GM12801 (cell line): ENCODE data around the gene RIOX2.

Experiments
- TF ChIP-seq, protein P1 (sequence below): IDR thresholded peaks from one replicate; pipeline ENCODE4 v1.5.1; 2011; ENCODE audit warnings: control low read depth; ENCODE audit not compliant: insufficient read length; ENCODE audit errors: extremely low read depth

The RIOX2 gene

DNA sequence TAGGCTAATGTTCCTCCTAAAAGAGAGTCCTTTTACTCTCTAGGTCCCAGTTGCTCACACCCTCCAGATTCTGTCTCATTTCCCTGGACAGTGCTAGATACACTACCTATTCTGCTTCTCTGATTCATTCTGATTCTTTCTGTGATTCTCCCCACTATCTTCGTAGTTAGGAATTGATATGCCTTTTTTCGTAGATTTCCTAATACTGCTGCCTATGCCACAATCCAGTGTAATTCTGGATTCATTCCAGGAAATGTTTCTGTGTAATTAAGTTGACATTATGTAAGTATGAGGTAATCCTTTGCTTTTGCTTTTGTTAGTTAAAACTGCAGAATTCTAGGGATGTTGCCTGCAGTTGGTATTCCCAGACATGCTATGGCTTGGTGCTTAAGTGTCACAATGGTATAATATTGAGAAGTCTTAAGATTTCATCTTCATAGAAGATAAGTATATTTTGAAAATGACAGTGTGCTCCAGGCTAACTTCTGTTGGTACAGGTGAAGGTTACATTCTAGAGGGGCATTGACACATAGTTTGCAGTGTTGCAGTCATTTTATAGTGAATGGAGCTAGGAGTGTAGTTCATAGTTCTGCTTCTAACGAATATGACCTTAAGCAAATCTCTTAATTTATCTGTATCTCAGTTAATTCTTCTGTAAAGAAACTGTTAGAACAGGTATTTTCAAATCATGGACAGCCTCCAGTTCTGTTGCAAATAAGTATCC, 54.3 kb downstream of the RIOX2 start:
- TF ChIP-seq, protein P1, sequence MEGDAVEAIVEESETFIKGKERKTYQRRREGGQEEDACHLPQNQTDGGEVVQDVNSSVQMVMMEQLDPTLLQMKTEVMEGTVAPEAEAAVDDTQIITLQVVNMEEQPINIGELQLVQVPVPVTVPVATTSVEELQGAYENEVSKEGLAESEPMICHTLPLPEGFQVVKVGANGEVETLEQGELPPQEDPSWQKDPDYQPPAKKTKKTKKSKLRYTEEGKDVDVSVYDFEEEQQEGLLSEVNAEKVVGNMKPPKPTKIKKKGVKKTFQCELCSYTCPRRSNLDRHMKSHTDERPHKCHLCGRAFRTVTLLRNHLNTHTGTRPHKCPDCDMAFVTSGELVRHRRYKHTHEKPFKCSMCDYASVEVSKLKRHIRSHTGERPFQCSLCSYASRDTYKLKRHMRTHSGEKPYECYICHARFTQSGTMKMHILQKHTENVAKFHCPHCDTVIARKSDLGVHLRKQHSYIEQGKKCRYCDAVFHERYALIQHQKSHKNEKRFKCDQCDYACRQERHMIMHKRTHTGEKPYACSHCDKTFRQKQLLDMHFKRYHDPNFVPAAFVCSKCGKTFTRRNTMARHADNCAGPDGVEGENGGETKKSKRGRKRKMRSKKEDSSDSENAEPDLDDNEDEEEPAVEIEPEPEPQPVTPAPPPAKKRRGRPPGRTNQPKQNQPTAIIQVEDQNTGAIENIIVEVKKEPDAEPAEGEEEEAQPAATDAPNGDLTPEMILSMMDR = no peak

DNA sequence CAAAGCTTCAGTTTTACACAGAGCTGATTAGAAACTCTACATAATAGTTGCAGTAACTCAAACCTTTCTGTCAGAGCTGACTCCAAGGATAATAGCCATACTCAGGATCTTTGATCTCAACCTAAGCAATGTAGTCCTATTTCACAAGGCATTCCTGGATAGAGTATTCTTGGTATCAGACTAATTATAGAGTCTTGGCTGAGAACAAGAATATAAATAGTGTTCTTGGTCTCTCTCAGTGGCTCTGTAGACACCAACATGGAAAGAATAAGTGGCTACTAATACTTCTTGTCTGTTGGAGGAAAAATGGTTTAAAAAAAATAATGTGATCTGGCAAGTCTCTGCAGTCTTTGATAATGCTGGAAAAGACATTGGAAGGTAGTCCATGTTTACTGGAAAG, 55.7 kb downstream of the RIOX2 start:
- TF ChIP-seq, protein P1 = no peak

DNA sequence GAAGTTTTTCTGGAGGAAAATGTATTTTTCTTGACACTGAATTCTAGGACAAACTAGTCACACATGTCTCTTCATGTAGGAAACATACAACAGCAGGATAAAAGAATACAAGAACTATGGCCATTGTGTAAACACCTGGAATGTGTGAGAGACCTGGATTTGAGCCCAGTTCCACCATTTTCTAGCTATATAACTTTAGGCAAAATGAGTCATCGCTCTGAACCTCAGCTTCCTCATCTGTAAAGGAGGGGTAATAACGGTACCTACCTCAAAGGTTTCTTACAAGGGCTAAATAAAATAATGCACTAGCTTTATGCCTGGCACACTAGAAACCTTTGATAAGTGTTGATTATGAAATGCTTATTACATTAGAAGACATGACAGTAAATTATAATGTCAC, 57.8 kb downstream of the RIOX2 start:
- TF ChIP-seq, protein P1 = no peak

DNA sequence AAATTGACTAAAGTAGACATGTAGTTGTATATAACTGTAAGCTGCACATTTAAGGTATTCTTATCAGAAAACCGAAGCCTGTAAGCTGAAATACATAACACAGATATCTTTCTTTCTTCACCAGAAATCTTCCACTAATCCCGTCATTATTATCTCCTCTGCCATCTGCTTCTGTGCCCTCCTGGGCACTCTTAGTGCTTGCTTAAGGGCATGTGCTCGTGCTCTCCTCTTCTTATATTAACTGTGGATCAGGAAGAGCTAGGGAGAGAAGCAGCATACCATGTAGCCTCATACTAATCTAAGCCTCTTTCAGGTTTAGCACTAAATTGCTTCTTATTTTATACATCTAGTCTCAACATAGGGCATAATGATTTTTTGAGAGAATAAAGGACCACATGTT, 60.8 kb downstream of the RIOX2 start:
- TF ChIP-seq, protein P1 = no peak

DNA sequence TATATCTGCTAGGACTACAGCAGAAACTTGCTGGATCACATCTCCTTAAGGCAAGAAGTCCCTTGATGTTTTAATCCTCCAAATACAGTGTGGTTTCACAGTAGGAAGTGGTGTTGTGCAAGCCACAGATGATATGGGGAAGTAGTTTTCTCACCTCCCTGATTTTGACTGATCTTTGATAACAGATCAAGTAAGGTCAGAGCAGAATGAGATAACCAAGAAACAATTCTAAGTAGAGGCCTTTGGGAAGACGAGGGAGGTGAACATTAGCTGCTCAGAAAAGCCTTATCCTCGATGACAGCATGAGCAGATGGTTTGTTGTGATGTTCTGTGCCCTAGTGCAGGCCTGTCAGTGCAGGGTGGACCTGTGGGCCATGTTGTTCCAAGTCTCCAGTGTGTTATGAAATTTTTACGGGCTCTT, 61.3 kb downstream of the RIOX2 start:
- TF ChIP-seq, protein P1 = no peak

DNA sequence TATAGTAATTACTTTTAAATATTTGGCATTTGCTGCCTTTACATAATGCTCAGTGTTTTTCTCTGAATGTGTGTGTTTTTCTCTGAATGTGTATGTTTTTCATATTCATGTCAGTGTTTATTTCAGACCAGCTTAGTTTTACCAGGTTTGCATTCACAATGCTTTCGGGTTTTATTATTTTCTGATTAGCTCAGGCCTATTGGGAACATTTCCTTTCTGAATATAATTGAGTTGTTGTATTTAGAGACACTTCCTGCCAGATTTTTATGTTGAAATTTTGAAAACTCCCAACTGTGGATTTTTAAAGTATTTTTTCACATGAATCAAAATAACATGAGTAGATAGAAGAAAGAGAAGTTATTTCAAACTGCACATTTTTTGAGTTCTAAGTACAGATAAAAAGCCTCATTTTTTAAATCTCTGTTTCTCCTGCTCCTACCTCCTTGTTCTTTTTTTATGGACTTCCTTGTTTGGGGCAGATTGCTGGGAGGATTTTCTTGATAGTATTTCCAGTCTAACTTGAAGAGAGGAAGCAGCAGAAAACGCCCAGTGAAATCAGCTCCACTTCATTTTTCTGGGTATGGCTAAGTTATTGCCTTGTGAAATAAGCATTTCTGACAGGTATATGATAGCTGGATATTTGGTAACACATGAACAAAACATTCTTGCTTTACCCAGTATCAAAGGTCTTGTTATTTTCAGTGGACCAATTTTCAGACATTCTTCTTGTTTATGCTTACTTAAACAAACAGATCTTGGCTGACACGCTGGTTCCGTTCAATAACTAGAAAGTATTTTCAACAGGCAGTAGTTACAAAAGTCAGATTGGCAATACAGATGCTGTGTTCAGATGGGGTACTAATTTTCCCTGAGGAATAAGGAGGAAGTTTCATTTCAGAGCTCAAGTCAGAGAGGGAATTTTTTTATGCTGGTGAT, 70.7 kb downstream of the RIOX2 start:
- TF ChIP-seq, protein P1 = no peak

DNA sequence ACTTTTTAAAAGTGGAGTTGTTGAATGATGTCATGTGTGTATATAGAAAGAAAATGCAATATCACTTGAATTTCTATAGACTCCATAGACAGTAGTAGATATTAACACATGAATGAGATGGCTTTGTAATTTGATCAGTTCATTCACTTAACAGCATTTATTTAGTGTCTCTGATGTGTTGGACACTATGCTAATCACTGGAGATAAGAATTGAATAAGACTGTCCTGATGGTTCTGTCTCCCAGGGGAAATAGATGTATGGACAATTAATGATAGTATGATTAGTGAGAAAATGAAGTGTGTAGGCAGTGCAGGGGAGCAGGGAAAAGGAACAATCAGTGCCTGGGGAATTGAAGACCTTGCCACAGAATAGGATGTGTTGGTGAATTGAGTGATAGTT, 72.9 kb downstream of the RIOX2 start:
- TF ChIP-seq, protein P1 = no peak
